ENCODE measurements around the gene GDI1.

Gene GDI1

GRCh38 chrX:154457491-154458115, 20.6 kb downstream of the GDI1 start:
- Histone ChIP-seq H3K4me1 (ENCODE audit: insufficient read depth, low read length, poor library complexity, severe bottlenecking) (no peaks in the 10 kb centered on the region), H2AFZ (ENCODE audit: low read length) (peak overlapping the region; percentile 81; the same call in 1 of the 2 replicates), H3K4me2 (ENCODE audit: low read depth, low read length, poor library complexity, severe bottlenecking) (peak overlapping the region; percentile 58), H3K9ac (ENCODE audit: low read depth, low read length, poor library complexity, severe bottlenecking) (no peak overlapping the region), H3K9me2 (replicated peaks; ENCODE audit: low read depth, low read length) (no peaks in the 10 kb centered on the region), H3K36me3 (ENCODE audit: insufficient read depth, low read length) (no peaks in the 10 kb centered on the region), H3K9me3 (ENCODE audit: insufficient read depth, low read depth, low read length) (no peaks in the 10 kb centered on the region), H3K79me2 (ENCODE audit: insufficient read depth, low read length) (peaks cover 8% of the 10 kb centered on the region; the same call in 1 of the 2 replicates), H3K27me3 (ENCODE audit: insufficient read depth, low read length, poor library complexity, severe bottlenecking) (no peaks in the 10 kb centered on the region), H3F3A (ENCODE audit: low read depth) (no peaks in the 10 kb centered on the region), H4K20me1 (ENCODE audit: insufficient read depth, low read length, poor library complexity, severe bottlenecking) (no peaks in the 10 kb centered on the region), H3K4me3 (ENCODE audit: low read length, poor library complexity, severe bottlenecking) (peak overlapping the region; percentile 81)
- TF ChIP-seq CTCF (conservative IDR thresholded peaks at IDR 0.05; ENCODE audit: low read length) (no peak), EZH2phosphoT487 (IDR thresholded peaks at IDR 0.05; ENCODE audit: borderline replicate concordance) (no peak)

DNA sequence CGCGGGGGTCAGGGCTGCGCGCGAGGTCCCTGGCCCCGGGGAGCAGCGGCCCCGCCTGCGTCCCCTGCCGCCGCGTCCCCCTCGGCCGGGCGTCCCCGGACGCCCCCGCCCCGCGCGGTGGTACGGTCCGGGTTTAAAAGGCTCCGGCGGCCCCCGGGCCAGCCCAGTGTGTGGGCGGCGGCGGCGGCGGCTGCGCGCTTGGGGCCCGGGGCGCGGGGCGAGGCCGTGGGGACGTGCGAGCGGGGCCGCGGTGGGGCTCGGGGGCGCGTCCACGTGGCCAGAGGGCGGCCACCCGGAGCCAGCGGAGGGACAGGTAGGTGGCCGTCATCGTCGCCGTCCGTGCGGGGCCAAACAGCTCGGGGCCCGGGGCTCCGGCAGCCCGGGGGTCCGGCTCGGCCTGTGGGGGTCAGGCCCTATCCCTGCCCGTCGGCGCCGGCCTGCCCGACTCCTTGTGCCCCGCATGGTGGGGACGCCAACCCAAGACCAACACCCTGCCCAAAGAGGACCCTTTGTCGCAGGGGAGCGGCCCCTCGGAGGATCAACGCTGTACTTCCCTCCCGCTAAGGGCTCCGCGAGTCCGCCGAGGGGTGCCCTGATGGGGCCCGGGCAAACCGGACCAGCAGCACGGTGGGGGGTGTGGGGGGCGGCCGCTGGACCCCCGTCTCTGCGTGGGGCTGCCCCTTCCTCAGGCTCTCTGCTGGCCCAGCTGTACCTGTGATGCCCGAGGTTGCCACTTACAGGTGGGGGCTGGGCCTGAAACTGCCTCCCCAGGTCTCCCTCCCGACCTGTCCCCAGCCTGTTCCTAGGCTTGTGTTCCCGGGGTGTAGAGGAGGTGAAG, 21.4 kb downstream of the GDI1 start, which contains the start of gene PLXNA3:
PLXNA3 (plus strand) TSS at position 166 of the 838 bp plus-strand sequence. CDS start 1,903 bp downstream, outside the sequence.
- no peaks in the 10 kb centered on the region for H3K27me3 ChIP-seq (ENCODE audit: insufficient read depth, low read length, poor library complexity, severe bottlenecking)
- TF ChIP-seq EZH2phosphoT487 (IDR thresholded peaks at IDR 0.05; ENCODE audit: borderline replicate concordance) (no peak), CTCF (conservative IDR thresholded peaks at IDR 0.05; ENCODE audit: low read length) (no peak)
- H3K79me2 ChIP-seq (ENCODE audit: insufficient read depth, low read length): peaks cover 8% of the 10 kb centered on the region; the same call in 1 of the 2 replicates
- no peaks in the 10 kb centered on the region for H4K20me1 ChIP-seq (ENCODE audit: insufficient read depth, low read length, poor library complexity, severe bottlenecking)
- H3K36me3 ChIP-seq (ENCODE audit: insufficient read depth, low read length): no peaks in the 10 kb centered on the region
- peak within 1 kb of the TSS; percentile 81; the same call in 1 of the 2 replicates for H2AFZ ChIP-seq (ENCODE audit: low read length)
- peak within 1 kb of the TSS; percentile 81 for H3K4me3 ChIP-seq (ENCODE audit: low read length, poor library complexity, severe bottlenecking)
- H3K4me1 ChIP-seq (ENCODE audit: insufficient read depth, low read length, poor library complexity, severe bottlenecking): no peaks in the 10 kb centered on the region
- H3K9ac ChIP-seq (ENCODE audit: low read depth, low read length, poor library complexity, severe bottlenecking): peak within 1 kb of the TSS; percentile 70
- H3K9me2 ChIP-seq (replicated peaks; ENCODE audit: low read depth, low read length): no peaks in the 10 kb centered on the region
- no peaks in the 10 kb centered on the region for H3K9me3 ChIP-seq (ENCODE audit: insufficient read depth, low read depth, low read length)
- H3K4me2 ChIP-seq (ENCODE audit: low read depth, low read length, poor library complexity, severe bottlenecking): peak within 1 kb of the TSS; percentile 77
- no peaks in the 10 kb centered on the region for H3F3A ChIP-seq (ENCODE audit: low read depth)

GRCh38 chrX:154458954-154459778, 22.2 kb downstream of the GDI1 start:
- H4K20me1 ChIP-seq (ENCODE audit: insufficient read depth, low read length, poor library complexity, severe bottlenecking): no peaks in the 10 kb centered on the region
- H3F3A ChIP-seq (ENCODE audit: low read depth): no peaks in the 10 kb centered on the region
- H3K9ac ChIP-seq (ENCODE audit: low read depth, low read length, poor library complexity, severe bottlenecking): peak overlapping the region; percentile 70
- no peak for TF ChIP-seq CTCF (conservative IDR thresholded peaks at IDR 0.05; ENCODE audit: low read length)
- TF ChIP-seq EZH2phosphoT487 (IDR thresholded peaks at IDR 0.05; ENCODE audit: borderline replicate concordance): no peak
- H3K4me2 ChIP-seq (ENCODE audit: low read depth, low read length, poor library complexity, severe bottlenecking): peak overlapping the region; percentile 77
- H3K4me1 ChIP-seq (ENCODE audit: insufficient read depth, low read length, poor library complexity, severe bottlenecking): no peaks in the 10 kb centered on the region
- H3K36me3 ChIP-seq (ENCODE audit: insufficient read depth, low read length): no peaks in the 10 kb centered on the region
- no peaks in the 10 kb centered on the region for H3K9me3 ChIP-seq (ENCODE audit: insufficient read depth, low read depth, low read length)
- peak overlapping the region; percentile 81 for H3K4me3 ChIP-seq (ENCODE audit: low read length, poor library complexity, severe bottlenecking)
- H3K27me3 ChIP-seq (ENCODE audit: insufficient read depth, low read length, poor library complexity, severe bottlenecking): no peaks in the 10 kb centered on the region
- H3K79me2 ChIP-seq (ENCODE audit: insufficient read depth, low read length): peaks cover 8% of the 10 kb centered on the region; the same call in 1 of the 2 replicates
- H2AFZ ChIP-seq (ENCODE audit: low read length): no peak overlapping the region
- H3K9me2 ChIP-seq (replicated peaks; ENCODE audit: low read depth, low read length): no peaks in the 10 kb centered on the region
